H1 (cell line): ENCODE data around the gene CACNG7. TPM values are rescaled to one million over a fixed set of nuclear protein-coding genes. Genes with fewer than 3 reads are reported as not detected.

Experiments
- KDM5A ChIP-seq: fragments of 200-600 bp; IDR thresholded peaks from 2 replicates; pipeline ENCODE4 v1.7.1; 2012; ENCODE audit warnings: mild to moderate bottlenecking, low read length, inconsistent platforms, mixed read lengths
- RBBP5 ChIP-seq: IDR thresholded peaks from 2 replicates; pipeline ENCODE4 v1.7.1; 2012; ENCODE audit warnings: low read depth, mild to moderate bottlenecking, inconsistent platforms, low read length, moderate library complexity, borderline replicate concordance
- SIN3A ChIP-seq, 2 experiments: IDR thresholded peaks in 1 of 2; conservative IDR thresholded peaks in 1 of 2; 2 replicates each; pipeline ENCODE4 v1.6.1; 2011 to 2012; ENCODE audit warnings: low read length in 2 of 2, improper control_type of control experiment in 1 of 2, low read depth in 1 of 2, mild to moderate bottlenecking in 1 of 2
- SUZ12 ChIP-seq: fragments of 200-600 bp; sonication (generic); IDR thresholded peaks from 2 replicates; pipeline ENCODE4 v1.6.1; 2012; ENCODE audit warnings: mild to moderate bottlenecking, inconsistent platforms, low read length, moderate library complexity, mixed read lengths
- TEAD4 ChIP-seq: IDR thresholded peaks from 2 replicates; pipeline ENCODE4 v1.6.1; 2012; ENCODE audit warnings: low read depth, low read length, inconsistent platforms, mixed read lengths
- YY1 ChIP-seq: IDR thresholded peaks from 2 replicates; pipeline ENCODE4 v1.6.1; 2011; ENCODE audit warnings: low read depth, mild to moderate bottlenecking, low read length
- polyA plus RNA-seq, 7 experiments: library from polyadenylated mRNA; depleted of rRNA in 3 of 7; stranded (reverse) in 5 of 7; unstranded in 2 of 7; fragments of >200 nt in 5 of 7; fragments of 200-250 nt in 2 of 7; gene quantifications; 1 replicate in 5 of 7; 2 replicates in 1 of 7; 4 replicates in 1 of 7; pipeline versions ENCODE4 v1.2.1 to v1.2.3, GENCODE V29; 2011 to 2013; ENCODE audit warnings: missing spikeins in 2 of 7, mixed read lengths in 2 of 7
- total RNA-seq: library from RNA; stranded (reverse); fragmentation: NEBNext Ultra II Directional; extraction: Animal tissue kit (Norgen Biotek cat#: 25700); gene quantifications from 2 replicates; pipeline ENCODE4 v1.2.1, GENCODE V29; 2021
- TF ChIP-seq, protein P1 (sequence below): IDR thresholded peaks from 2 replicates; pipeline ENCODE4 v1.6.1; 2011; ENCODE audit warnings: low read length, improper control_type of control experiment
- TF ChIP-seq, protein P2 (sequence below): IDR thresholded peaks from 2 replicates; pipeline ENCODE4 v1.6.1; 2012; ENCODE audit warnings: low read length, inconsistent platforms
- TF ChIP-seq, protein P3 (sequence below), 3 experiments: IDR thresholded peaks; 1 replicate in 2 of 3; 2 replicates in 1 of 3; pipeline versions ENCODE4 v1.5.1 to v1.6.1; 2011; ENCODE audit warnings: low read length in 3 of 3, mild to moderate bottlenecking in 3 of 3, inconsistent platforms in 2 of 3, low read depth in 1 of 3, moderate library complexity in 1 of 3; ENCODE audit not compliant: insufficient read depth in 1 of 3; ENCODE audit errors: control extremely low read depth in 1 of 3

CACNG7 gene
- total and polyA plus RNA-seq, 2 of the 8 experiments (the other 6 are each of a cell fraction or from before 2014, with no cell fraction given), result 28.9 to 69.8 TPM

DNA sequence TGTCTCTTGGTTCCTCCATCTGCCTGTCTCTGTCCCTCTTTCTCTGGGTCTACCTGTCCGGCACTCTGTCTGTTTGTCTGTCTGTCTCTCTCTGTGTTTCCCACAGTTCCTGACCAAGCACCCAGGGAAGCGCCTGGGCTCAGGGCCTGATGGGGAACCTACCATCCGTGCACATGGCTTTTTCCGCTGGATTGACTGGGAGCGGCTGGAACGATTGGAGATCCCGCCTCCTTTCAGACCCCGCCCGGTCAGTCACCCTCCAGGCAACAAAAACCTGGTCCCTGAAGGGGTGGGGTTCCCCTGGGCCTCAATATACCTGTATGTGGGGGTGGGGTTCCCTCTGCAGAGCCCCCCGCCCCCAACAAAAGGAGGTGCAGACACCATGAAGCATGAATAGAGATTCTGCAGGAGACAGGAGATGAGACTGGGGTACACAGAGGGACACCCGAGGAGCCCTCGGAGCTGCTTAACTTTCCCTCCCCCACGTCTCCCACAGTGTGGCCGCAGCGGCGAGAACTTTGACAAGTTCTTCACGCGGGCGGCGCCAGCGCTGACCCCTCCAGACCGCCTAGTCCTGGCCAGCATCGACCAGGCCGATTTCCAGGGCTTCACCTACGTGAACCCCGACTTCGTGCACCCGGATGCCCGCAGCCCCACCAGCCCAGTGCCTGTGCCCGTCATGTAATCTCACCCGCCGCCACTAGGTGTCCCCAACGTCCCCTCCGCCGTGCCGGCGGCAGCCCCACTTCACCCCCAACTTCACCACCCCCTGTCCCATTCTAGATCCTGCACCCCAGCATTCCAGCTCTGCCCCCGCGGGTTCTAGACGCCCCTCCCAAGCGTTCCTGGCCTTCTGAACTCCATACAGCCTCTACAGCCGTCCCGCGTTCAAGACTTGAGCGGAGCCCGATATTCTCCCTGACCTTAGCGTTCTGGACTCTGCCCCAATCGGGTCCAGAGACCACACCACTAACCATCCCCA, 2.6 kb upstream of the CACNG7 start (continued):
- TF ChIP-seq KDM5A (no peak), YY1 (no peak), SIN3A (conservative IDR thresholded peaks at IDR 0.05 in 1 of 2, IDR thresholded peaks at IDR 0.05 in 1 of 2; ENCODE audit: low read depth in 1 of 2, low read length in 2 of 2) (0 out of 4 replicates have a peak, but pooled peaks of 1 of the 2 experiments have one; percentile 23), SUZ12 (no peak), TEAD4 (0 out of 2 replicates have a peak, but pooled peaks have one; percentile 13), RBBP5 (no peak)
- TF ChIP-seq, protein P1, sequence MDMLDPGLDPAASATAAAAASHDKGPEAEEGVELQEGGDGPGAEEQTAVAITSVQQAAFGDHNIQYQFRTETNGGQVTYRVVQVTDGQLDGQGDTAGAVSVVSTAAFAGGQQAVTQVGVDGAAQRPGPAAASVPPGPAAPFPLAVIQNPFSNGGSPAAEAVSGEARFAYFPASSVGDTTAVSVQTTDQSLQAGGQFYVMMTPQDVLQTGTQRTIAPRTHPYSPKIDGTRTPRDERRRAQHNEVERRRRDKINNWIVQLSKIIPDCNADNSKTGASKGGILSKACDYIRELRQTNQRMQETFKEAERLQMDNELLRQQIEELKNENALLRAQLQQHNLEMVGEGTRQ, result no peak
- TF ChIP-seq, protein P2, sequence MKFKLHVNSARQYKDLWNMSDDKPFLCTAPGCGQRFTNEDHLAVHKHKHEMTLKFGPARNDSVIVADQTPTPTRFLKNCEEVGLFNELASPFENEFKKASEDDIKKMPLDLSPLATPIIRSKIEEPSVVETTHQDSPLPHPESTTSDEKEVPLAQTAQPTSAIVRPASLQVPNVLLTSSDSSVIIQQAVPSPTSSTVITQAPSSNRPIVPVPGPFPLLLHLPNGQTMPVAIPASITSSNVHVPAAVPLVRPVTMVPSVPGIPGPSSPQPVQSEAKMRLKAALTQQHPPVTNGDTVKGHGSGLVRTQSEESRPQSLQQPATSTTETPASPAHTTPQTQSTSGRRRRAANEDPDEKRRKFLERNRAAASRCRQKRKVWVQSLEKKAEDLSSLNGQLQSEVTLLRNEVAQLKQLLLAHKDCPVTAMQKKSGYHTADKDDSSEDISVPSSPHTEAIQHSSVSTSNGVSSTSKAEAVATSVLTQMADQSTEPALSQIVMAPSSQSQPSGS, result no peak
- TF ChIP-seq, protein P3, sequence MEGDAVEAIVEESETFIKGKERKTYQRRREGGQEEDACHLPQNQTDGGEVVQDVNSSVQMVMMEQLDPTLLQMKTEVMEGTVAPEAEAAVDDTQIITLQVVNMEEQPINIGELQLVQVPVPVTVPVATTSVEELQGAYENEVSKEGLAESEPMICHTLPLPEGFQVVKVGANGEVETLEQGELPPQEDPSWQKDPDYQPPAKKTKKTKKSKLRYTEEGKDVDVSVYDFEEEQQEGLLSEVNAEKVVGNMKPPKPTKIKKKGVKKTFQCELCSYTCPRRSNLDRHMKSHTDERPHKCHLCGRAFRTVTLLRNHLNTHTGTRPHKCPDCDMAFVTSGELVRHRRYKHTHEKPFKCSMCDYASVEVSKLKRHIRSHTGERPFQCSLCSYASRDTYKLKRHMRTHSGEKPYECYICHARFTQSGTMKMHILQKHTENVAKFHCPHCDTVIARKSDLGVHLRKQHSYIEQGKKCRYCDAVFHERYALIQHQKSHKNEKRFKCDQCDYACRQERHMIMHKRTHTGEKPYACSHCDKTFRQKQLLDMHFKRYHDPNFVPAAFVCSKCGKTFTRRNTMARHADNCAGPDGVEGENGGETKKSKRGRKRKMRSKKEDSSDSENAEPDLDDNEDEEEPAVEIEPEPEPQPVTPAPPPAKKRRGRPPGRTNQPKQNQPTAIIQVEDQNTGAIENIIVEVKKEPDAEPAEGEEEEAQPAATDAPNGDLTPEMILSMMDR (IDR thresholded peaks at IDR 0.05; ENCODE audit: control extremely low read depth in 1 of 3, insufficient read depth in 1 of 3, low read depth in 1 of 3, low read length in 3 of 3), result peak; percentile 72 to 97 (median 82)
